Activated CD8-positive, alpha-beta memory T cell treated with anti-CD3 and anti-CD28 coated beads for 24 hours (primary cell): Measurements from ENCODE around the gene CLK4.

ENCODE experiments used
- DNase-seq: peaks from one replicate; pipeline ENCODE4 v3.0.0-alpha.2; 2020

CLK4 gene

DNA sequence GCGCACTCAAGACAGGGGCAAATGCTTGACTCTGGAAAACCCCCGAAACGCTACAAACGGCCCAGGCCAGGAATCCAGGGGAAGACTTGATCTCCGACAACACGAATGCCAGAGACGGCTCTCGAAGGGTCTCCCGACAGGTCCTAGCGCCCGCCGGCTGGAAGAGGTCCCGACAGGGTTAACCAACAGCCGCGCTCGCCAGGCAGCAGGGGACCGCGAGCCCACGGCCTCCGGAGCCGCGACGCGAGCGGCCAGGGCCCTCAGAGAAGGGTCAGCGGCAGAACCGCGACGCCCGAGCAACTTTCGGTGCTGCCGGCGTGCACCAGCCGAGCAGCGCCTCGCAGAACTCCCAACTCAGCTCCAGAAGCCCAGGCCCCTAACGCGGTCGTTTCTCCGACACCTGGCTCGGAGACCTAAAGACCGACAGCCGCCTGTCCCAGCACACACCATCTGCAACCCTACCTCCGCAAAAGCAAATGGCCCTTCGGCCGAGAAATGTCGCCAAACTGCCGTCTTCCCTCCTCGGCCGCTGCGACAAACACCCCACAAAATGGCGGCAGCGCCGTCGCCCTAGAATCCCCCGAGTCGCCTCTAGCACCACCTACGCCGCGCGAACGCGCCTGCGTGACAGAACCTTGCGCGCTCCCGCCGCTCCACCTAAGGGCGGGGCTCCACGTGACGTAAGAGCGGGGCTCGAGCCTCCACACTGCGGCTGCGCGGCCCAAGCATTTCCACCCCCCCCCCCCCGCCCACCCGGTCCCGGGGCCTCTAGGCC is at the start of gene CLK4:
TSS of gene CLK4 (minus strand) at position 567 of the 775 bp plus-strand sequence. CDS start 3,634 bp downstream, outside the sequence.
- peak; percentile 99 for DNase-seq

DNA sequence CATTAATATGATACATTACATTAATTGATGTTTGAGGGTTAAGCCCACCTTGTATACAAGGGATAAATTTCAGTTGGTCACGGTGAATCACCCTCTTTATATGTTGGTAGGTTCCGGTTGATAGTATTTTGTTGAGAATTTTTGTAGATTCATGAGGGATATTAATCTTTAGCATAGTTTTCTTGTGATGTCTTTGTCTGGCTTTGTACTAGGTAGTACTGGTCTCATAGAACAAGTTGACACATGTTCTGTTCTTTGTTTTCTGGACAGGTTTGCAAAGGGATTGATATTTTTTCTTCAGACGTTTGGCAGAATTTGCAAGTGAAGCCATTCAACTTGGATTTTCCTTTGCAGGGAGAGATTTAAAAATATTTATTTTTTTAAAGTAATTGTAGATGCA is 49.1 kb upstream of the CLK4 start:
- no peak for DNase-seq

DNA sequence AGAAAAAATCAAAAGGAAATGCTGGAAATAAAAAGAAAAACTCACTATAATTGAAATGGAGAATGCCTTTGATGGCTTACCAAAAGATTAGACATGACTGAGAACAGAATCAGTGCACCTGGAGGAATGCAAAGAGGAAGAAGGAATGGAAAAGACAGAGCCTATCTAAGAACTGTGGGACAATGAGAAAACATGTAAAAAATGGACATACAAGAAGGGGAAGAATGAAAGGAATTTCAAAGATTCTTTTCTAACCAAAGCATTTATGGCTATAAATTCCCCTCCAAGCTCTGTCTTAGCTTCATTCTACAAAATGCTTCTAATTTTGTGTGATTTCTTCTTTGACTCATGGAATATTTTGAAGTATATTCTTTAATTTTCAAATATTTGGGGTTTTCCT is 47.5 kb upstream of the CLK4 start:
- DNase-seq, result no peak

DNA sequence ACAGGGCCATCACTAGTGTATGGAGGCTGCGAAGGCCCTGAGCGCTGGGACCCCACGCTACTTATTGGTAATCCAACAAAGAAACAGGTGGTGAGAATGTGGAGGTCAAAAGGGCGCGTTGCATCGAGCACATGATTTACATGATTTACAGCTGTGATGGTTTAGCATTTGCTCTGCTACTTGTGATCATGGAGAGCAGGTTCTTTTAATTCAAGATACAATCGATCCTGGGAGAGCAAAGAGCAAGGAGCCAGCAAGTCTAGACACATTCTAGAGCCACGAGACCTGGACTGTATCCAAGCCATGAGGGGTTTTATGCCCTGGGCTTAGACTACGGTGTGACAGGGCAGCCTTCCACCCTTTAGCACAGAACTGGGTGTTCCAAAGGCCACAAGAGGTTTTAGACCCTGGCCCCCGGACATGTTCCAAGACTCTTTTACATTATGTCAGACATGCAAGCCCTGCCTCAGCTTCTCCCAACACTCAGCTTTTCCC is 47.0 kb upstream of the CLK4 start:
- no peak for DNase-seq

DNA sequence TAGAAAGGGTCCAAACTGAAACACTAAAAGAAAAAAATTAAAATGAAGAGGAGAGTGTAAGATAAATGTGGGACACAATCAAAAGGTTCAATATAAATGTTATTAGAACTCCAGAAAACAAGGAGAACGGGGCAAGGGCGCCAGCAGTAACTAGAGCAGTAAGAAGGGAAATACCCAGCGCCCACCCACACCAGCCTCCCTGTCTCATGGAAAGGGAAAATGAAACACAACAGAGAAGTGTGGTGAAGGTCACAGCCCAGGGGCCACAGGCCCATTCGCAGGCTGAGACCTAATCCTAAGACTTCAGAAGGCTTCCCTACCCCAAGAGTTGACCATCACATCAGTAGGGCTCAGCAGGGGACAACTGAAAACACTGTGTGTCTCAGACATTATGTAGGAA is 45.8 kb upstream of the CLK4 start:
- no peak for DNase-seq

DNA sequence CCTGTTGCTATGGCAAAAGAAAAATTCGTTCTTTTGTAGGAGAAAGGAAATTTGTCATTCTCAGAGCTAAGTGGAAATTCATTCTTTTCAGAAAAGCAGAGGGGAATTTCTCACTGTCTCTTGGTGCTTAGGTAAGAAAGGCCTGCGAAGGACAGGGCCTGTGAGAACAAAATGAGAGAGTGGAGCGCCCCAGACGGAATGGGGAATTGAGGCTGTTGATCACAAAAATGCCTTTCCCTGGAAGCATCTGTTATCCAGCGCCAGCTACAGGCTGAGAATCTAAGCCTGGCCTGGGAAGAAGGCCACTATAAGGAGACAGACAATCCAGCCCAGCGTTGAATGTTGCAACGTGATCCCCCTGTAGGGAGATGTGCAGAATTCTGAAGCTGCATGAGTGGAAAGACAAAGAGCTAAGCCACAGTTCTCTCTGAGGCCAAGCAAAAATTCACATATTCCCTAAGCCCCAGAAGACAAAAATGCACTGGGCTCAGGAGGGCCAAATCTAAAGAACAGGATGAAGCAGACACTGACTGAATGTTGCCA is 44.8 kb upstream of the CLK4 start:
- no peak for DNase-seq

DNA sequence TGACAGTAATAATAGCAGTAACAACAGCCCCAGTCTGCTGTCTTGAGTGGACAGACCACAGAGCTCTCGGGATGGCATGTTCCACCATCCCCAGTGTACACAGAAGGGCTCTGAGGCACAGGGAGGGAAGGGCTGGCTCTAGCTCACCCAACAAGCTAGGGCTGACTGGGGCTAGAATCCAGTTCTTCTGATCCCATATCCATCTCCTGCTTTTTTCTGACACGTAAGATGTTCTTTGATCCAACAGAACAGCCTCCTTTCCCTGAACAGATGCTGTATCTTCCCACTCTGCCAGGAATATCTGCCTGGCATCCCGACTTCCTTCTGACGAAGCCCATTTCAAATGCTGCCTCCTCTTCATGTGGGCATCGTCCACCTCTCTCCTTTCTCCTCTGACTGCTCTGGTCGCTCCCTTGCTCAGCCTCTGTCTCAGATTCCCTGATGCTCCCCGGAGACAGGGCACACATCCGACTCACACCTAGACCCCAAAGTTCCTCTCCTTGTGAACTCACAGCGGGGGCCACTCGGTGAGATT is 43.6 kb upstream of the CLK4 start:
- DNase-seq, result no peak

DNA sequence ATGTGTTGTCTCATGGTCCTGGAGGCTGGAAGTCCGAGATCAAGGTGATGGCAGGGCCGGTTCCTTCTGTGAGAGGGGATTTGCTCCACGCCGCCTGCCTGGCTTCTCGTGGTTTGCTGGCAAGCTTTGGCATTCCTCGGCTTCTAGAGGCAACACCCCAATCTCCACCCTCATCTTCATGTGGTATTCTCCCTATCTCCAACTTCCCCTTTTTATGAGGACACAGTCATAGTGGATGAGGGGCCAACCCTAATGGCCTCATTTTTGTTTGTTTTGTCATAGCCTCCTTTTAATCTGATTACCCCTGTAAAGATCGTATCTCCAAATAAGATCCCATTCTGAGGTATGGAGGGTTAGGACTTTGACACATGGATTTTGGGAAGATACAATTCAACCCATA is 41.7 kb upstream of the CLK4 start:
- DNase-seq, result no peak

DNA sequence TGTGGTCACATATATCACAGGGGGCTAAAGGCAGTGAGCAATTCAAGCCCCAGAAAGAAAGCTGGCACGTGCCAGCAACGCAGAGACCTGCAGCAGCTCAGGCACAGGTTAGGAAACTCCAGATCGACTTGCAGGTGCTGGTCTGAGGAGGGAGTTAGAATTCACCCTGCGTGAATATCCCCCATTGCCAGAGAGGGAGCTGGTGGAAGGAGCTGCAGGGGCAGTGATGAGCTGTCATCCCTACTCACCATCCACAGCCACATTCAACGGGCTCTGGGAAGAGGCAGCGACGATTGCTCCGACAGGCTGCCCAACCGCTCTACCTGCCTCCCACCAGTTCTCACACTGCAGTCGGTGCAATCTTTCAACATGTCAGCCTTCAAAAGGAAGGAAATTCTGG is 40.8 kb upstream of the CLK4 start:
- DNase-seq, result no peak

DNA sequence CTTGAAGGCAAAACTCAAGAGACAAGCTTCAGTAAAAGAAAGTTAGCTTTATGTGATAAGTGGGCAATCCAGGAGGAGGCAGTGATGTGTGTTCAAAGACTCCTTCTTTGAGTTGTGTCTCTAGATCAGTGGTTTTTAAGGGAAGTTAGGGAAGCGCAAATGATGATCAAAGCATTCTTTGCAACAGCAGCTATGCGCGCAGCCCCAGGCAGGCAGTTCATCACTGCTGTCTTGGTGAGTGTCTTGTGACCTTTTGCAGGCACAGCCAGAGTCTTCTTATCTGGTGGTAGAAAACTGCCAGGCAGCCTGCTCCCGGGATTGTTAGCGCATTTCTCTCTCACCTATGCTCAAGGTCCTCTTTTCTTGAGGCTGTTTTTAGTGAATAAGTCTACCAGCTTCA is 40.3 kb upstream of the CLK4 start:
- DNase-seq, result no peak

DNA sequence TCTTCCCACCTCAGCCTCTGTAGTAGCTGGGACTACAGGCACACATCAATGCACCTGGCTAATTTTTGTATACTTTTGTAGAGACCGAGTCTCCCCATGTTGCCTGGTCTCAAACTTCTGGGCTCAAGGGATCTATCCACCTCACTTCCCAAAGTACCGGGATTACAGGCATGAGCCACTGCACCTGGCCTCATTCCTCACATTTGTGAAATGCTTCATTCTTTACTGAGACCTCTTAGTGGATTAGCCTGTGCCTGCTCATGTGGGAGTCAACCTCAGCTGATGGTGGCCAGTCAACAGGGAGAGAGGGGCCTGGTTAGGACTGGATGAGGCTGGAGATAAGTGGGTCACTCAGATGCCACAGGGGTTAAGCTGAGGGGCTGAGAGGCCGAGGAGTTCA is 37.3 kb upstream of the CLK4 start:
- DNase-seq, result no peak

DNA sequence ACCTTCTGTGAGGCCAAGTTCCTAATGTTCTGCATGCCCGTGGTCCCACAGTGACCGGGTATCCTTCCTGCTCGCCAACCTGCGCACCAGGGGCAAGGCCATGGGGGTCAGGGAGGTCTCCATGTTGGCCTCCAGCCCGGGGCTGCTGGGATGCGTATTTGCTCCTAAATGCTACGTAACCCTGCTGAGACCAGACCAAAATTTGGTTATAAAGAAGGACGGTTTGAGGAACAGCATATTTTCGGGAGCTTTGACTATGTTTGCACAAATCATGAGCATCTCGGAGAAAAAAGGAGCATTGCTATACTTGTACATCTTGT is 35.7 kb upstream of the CLK4 start:
- DNase-seq, result no peak

DNA sequence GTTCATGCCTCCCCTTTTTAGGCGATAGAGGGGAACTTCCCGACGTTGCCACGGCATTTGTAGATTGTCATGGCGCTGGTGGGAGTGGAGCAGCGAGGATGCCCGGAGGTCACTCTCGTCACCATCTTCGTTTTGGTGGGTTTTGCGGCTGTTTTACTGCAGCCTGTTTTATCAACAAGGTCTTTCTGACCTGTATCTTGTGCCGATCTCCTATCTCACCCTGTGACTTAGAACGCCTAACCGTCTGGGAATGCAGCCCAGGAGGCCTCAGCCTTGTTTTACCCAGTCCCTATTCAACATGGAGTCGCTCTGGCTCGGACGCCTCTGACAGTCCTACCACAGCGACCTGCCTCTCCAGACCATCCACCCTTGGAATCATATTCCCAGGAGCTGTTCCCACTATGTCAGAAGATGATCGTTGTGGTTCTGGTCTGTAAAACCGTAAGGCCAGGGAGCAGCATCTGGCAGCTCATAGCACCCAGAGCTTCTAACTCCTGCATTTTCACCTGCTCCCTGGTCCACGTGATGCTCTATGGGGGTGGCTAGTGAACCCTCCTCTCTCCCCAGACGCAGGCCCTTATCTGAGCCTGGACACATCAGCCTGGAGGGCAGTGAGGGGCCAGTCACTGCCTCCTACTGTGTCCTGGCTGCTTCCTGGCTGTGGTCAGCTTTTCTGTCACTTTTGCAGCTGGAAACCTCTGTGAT is 35.1 kb upstream of the CLK4 start:
- DNase-seq, result no peak

DNA sequence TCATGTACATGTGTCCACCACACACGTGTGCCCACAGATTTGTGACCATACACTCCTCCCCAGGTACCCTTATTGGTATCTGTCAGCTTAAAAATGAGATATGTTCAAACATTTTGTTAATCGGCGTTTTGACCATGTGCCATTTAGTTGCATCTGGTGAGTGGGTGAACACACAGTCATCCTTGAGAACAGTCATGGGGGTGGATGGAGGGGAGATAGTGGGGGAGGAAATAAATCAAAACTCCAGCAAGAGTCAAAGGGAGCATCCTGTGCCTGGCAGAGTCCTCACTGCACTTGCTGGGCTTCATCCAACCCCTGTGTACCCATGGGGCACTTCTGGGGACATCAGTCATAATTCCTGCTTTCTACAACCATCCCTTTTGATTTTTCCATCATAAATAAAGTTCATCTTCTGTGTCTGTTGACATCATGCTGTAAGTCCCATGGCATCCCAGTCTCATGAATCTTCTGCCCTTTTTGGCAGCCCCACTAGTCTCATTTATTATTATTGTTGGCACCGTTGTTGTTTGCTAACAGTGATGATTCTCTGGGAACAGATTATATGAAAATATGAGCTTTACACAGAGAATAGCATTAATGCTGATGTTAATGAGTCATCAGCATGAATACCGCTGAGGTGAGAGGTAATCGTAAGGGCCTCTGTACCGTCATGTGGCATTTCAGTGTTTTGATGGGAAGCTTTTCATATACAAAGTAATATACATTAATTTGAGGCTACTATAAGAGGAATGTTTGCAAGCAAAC is 24.4 kb upstream of the CLK4 start:
- DNase-seq, result no peak

DNA sequence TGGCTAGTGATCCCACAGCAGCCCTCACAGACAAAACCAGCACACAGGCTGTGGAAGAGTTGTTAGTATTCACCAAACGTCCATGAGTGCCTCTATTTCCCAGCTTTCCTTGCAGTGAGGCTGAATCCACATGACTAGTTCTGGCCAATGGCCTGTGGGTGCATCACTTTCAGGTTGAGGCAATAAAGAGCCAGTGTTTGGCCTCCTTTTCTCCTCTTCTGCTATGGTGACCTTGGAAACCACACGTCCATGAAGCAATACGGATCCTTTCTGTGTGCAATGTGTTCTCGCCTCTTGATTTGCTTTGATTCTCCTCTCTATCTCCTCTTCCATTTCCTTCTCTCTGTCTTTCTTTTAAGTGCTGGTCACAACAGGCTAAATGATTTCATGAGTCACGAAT is 23.4 kb upstream of the CLK4 start:
- DNase-seq, result no peak

DNA sequence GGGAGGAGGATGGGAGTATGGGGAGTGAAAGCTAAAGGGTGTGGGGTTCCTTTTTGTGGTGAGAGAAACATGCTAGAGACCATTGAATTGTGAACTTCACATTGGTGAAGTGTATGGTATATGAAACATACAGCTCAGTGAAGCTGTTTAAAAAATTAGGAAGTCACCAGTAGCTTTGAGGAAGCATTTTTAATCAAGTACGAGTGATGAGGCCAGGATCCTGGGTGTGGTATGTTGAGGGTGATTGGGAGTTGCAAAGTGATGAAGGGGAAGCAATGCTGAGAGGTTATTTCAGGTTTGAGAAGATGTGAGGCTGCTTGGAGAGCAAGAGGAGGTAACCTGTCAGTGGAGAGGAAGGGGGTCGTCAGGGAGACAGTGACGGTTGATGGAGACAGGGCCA is 22.7 kb upstream of the CLK4 start:
- no peak for DNase-seq

DNA sequence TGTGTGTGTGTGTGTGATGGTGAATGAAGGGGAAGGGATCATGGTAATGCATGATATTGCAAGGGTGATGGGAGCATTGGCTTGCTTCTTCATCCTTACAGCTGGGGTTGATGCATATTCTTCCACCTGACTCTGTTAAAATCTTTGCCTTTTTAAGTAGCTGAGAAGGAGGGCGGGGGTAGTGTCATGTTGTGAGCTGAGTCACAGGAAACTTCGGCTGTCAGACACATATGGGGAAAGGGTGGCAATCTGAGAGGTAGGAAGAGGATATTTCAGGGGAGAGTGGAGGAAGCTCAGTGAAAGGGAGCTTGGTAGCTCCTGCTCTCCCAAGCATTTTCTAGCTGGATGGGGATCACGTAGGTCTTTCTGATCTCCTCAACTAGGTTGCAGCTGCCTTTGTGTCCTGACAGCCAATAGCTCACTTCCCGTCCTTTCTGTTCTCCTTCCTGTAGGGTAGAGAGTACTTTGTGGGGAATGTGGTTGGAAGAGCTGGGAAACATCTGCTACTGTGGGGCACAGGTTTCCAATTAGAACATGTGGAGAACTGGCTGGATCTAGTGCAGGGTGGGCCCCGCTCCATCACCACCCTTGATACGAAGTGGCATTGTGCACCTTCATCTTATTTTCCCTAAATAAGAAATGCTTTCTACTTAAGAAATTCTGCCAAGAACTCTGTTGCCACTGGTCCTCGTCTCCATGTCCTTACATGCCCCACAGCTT is 18.1 kb upstream of the CLK4 start:
- no peak for DNase-seq

DNA sequence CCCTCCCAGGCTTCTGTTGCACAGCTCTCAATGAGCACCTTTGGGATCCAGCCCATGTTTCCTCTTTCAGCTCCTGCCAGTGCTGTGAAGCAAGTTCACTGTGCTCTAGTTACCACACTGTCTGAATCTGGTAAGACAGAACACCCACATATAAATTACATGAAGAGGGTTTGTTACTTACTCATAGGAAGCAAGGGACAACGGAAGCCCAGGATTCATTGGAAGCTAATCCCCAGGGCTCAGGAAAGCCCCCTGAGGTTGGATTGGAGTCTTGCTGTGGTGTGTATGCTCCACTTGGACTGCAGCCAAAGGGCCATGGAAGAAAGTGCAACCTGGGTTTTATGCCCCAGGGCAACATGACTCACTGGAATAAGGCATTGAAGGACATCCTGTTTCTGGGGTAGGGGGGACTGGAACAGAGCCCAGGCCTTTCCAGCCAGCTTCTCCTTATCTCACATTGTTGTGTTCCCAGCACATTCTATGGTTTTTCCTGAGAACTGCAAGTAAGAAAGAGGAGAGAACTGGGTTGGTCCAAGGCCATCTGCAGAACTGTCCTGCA is 15.6 kb upstream of the CLK4 start:
- no peak for DNase-seq

DNA sequence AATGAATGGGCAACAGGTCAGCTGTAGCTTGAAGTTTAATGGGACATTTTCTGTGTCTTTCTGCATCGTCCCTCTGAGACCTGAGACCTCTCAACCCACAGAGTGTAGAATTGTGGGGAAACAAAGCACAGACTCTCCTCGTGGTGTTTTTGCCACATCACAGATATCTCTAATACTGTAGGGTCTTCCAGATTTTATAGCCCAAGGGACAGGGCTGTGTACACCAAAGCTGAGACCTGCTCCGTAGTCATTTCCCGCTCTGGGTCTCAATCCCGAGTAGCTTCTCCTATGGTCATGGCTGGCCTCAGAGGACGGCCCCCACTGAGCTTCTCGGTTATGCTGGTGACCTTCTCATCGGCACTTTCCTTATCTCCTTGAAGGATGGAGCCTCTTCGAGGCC is 14.9 kb upstream of the CLK4 start:
- DNase-seq, result no peak

DNA sequence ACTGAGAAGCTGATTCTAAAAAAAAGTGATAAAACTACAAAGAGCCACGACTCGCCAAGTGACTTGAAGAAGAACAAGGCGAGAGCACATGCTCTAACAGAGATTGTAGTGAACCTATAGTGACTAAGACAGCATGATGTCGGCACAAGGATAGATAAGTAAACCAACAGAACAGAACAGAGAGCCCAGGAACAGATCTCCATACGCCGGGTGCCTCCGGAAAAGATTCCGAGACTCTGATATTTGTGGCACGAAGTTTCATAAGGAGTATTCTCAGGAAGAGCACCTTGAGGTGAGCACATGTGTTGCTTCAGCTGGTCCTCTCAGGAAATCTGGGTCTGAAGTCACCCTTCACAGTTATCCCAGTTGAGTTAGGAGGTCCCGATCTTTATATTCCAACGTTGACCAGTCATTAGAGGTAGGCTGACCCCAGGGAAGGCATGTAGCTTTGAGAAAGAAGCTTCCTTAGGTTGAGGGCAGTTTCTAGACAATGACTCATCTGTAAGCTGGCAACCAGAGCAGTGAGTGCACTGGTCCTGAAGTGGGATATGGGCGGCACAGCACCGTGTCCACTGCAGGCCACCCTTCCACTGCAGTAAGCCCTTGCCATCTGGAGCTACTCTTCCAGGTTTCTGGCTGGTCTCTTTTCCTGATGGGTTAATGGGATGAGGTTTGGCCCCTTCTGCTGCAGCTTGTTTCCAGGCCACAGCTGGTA is 13.6 kb upstream of the CLK4 start:
- no peak for DNase-seq

DNA sequence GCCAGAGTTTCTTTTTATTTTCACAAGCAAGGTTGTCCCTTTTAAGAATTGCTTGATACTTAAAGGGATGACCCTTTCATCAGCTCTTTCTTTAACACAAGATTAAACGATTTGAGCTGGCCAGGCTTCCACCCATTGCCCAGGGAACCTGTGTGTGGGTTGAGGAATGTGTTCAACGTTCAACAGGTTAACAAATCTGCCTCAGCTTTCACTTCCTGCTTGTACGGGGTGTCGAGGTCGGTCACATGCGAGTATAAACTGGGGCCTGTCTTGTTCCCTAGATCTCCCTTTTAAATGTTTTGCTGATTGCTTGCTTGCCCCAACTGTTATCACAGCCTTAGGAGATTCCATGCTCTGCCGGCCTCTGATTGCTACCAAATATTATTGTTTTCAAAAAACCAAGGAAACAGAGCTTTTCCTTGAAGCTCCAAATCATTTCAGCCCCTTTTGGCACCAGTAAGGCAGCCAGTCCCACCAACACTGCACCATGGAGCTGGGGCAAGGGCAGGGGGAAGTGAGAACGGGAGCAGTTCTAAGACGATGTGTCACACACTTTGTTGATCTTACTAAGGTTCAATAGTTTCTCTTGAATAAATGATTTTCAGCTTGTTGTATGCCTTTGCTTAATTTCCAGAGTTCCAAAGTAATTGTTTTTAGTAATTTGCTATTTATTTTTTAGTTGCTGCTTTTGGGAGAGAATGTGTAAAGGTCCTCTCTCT is 10.7 kb upstream of the CLK4 start:
- no peak for DNase-seq
